ENCODE measurements around the gene ICAM4.

GRCh38 chr19:10316229-10317044 is 29.7 kb downstream of the ICAM4 start:
- no peak for TF ChIP-seq EP300 (IDR thresholded peaks at IDR 0.05; ENCODE audit: borderline replicate concordance)
- no peak for TF ChIP-seq TCF12 (IDR thresholded peaks at IDR 0.05; ENCODE audit: low read depth)
- TF ChIP-seq RAD21 (IDR thresholded peaks at IDR 0.05; ENCODE audit: low read depth) = no peak
- no peak for TF ChIP-seq TEAD4 (IDR thresholded peaks at IDR 0.05)
- no peak for TF ChIP-seq CREB1 (IDR thresholded peaks at IDR 0.05; ENCODE audit: low read depth)
- TF ChIP-seq FOXM1 (IDR thresholded peaks at IDR 0.05; ENCODE audit: borderline replicate concordance, low read depth) = no peak
- TF ChIP-seq YY1 (IDR thresholded peaks at IDR 0.05; ENCODE audit: low read depth) = no peak
- no peak for TF ChIP-seq CEBPB (IDR thresholded peaks at IDR 0.05)
- TF ChIP-seq, protein P1, sequence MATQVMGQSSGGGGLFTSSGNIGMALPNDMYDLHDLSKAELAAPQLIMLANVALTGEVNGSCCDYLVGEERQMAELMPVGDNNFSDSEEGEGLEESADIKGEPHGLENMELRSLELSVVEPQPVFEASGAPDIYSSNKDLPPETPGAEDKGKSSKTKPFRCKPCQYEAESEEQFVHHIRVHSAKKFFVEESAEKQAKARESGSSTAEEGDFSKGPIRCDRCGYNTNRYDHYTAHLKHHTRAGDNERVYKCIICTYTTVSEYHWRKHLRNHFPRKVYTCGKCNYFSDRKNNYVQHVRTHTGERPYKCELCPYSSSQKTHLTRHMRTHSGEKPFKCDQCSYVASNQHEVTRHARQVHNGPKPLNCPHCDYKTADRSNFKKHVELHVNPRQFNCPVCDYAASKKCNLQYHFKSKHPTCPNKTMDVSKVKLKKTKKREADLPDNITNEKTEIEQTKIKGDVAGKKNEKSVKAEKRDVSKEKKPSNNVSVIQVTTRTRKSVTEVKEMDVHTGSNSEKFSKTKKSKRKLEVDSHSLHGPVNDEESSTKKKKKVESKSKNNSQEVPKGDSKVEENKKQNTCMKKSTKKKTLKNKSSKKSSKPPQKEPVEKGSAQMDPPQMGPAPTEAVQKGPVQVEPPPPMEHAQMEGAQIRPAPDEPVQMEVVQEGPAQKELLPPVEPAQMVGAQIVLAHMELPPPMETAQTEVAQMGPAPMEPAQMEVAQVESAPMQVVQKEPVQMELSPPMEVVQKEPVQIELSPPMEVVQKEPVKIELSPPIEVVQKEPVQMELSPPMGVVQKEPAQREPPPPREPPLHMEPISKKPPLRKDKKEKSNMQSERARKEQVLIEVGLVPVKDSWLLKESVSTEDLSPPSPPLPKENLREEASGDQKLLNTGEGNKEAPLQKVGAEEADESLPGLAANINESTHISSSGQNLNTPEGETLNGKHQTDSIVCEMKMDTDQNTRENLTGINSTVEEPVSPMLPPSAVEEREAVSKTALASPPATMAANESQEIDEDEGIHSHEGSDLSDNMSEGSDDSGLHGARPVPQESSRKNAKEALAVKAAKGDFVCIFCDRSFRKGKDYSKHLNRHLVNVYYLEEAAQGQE (IDR thresholded peaks at IDR 0.05; ENCODE audit: low read depth) = no peak
